Suprapubic skin (tissue), 3 donors: ENCODE measurements around the gene FOXE3.

Experiments used
- POLR2AphosphoS5 ChIP-seq, 3 donors: sonication (generic); formaldehyde crosslinking; IDR thresholded peaks; one replicate each; pipeline ENCODE4 v1.6.1; 2017; ENCODE audit warnings: antibody characterized with exemption in 3 of 3
- TF ChIP-seq, protein P1 (sequence below), 2 donors: fragments of 200-600 bp in 1 of 2; fragments of 450-650 bp in 1 of 2; sonication (generic) in 1 of 2; IDR thresholded peaks; one replicate each; pipeline ENCODE4 v1.5.1; 2016 to 2019; ENCODE audit warnings: antibody characterized with exemption in 2 of 2, mild to moderate bottlenecking in 1 of 2, moderate library complexity in 1 of 2

DNA sequence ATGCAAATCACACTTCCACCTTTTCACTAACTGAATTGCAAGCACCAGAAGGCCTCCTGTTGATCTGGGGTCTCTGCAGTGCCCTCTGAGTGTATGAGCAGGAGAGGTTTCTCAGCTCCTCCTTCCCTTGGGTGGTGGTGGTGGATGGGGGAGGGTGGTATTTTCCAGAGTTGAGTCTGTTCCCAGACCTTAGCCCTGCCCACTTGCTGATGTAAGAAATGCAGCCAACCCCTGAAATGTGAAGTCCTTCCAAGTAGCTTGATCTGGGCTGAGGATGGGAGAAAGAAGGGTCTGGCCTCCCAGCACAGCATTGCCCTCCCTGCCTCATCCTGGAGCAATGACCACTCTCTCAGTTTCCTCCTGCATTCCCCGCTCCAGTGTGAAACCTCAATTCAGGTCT, 15.4 kb downstream of the FOXE3 start:
- TF ChIP-seq, protein P1, sequence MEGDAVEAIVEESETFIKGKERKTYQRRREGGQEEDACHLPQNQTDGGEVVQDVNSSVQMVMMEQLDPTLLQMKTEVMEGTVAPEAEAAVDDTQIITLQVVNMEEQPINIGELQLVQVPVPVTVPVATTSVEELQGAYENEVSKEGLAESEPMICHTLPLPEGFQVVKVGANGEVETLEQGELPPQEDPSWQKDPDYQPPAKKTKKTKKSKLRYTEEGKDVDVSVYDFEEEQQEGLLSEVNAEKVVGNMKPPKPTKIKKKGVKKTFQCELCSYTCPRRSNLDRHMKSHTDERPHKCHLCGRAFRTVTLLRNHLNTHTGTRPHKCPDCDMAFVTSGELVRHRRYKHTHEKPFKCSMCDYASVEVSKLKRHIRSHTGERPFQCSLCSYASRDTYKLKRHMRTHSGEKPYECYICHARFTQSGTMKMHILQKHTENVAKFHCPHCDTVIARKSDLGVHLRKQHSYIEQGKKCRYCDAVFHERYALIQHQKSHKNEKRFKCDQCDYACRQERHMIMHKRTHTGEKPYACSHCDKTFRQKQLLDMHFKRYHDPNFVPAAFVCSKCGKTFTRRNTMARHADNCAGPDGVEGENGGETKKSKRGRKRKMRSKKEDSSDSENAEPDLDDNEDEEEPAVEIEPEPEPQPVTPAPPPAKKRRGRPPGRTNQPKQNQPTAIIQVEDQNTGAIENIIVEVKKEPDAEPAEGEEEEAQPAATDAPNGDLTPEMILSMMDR (IDR thresholded peaks at IDR 0.05) = no peak
- TF ChIP-seq POLR2AphosphoS5 (IDR thresholded peaks at IDR 0.05) = no peak
